GM19452 (cell line): Measurements from ENCODE around the gene PTPRJ.
"Not testable (repeated sequence)": the region's sequence is repeated elsewhere in the genome, so short reads cannot be mapped to it uniquely, and the experiment has no call there.

Source experiments
- ATAC-seq: cut with Tn5 transposase; IDR thresholded peaks from one replicate; pipeline ENCODE4 v1.9.1; 2021; ENCODE audit not compliant: unreplicated experiment

PTPRJ gene

DNA sequence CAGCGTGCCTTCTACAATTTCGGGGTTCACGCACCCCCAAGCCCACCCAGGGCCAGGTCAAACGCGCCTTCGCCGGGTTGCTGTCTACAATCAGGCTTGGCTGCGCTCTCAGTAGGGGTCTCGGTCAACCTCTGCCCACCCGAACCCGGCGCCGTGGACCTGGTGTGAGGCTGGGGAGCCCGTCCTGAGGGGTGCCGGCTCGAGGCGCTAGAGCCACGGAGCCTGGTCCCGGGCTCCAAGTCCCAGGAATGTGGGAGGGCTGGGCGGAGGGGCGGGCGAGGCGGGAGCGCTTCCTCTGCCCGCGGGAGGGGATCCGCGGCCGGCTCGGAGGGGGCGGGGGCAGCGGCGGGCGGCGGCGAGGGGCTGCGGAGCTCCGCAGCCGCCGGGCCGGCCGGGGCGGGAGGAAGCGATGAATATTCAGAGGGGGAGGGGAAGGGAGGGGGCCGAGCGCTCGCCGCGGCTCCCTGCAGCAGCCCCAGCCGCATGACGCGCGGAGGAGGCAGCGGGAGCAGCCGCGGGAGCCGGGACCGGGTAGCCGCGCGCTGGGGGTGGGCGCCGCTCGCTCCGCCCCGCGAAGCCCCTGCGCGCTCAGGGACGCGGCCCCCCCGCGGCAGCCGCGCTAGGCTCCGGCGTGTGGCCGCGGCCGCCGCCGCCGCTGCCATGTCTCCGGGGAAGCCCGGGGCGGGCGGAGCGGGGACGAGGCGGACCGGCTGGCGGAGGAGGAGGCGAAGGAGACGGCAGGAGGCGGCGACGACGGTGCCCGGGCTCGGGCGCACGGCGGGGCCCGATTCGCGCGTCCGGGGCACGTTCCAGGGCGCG, at the start of gene PTPRJ:
Gene PTPRJ (plus strand): TSS at position 472 of the 819 bp plus-strand sequence. CDS start 354 bp downstream, outside the sequence.
- peak; percentile 50 for ATAC-seq

DNA sequence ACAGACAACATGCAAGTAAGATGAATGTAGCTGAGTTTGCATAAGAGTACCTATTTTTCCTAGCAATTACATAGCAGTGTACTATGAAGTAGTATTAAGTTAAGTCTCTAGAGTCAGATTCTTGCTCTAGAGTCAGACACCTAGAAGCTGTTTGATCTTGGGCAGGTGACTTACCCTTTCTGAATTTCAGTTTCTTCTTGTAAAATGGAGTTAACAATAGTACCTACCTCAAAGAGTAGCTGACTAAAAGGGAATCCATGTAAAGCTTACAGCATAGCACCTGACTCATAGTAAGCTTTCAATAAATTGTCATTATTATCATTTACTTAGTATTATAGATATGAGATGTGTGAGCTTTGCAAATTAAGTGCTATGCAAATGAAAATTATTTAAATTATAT, 47.8 kb upstream of the PTPRJ start:
- no peak for ATAC-seq

DNA sequence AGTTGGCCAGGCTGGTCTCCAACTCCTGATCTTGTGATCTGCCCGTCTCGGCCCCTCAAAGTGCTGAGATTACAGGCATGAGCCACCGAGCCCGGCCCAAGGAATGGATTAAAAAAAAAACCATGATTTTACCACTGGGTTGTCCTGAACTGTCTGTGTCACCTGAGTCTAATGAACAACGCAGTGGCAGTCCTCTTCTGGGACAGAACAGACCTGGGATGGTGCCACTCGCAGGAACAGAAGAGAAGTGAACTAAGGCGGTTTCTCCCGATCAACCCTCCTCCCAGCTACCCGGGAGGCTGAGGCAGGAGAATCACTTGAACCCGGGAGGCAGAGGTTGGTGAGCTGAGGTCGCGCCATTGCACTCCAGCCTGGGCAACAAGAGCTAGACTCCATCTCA, 46.6 kb upstream of the PTPRJ start:
- ATAC-seq, result not testable (repeated sequence)

DNA sequence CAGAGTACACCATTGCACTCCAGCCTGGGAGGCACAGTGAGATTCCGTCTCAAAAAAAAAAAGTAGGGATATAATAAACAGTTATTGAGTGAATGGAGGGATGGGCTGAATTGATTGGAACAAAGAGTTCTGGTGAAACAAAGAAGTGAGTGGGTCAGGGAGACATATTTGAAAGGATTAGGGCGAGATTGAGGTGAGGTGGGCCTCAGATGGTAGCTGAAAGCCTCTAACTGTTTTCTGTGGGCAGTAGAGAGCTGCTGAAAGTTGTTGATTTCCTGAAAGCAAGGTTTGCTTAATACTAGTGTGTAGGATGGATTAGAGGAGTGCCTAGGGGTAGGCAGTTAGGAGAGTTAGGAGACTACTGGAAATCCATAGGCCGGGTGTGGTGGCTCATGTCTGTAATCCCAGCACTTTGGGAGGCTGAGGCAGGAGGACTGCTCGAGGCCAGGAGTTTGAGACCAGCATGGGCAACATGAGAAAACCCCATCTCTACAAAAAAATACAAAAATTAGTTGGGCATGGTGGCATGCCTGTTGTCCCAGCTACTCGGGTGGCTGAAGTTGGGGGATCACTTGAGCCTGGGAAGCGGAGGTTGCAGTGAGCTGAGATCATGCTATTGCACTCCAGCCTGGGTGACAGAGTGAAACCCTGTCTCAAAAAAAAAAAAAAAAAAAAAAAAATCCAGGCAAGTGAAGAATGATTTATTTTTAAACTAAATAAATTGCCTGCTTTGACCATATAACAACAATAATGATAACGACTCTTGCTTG, 41.4 kb upstream of the PTPRJ start:
- no peak for ATAC-seq

DNA sequence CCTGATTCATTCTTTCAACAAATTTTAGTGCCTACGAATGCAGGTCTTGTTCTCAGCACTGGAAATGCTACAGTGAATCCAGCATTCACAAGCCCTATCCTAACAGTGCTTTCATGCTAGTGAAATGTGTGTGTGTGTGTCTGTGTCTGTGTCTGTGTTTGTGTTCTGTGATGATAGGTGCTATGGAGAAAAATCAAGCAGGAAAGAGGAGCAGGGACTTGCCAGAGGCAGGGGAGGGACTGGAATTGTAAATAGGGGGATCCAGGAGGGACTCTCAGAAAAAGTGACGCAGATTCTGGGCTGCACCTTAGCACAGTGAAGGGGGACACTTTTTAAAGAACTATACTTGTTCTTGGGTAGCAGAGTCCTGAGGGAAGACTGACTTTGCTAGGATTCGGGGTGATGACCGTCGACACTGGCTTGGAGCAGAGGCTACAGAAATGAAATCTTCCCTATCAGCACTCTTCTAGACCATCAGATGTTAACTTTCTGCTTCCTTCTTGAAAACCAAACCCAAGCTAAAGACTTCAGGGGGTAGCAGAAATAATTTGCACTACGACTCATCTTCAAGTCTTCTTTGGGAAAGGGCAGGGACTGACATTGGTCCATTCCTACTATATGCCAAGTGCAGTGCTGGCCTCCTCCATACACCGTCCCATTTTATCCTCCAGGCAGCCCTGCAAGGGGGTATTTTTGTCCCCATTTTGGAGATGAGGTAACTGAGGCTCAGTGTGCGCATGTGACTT, 39.3 kb upstream of the PTPRJ start:
- no peak for ATAC-seq

DNA sequence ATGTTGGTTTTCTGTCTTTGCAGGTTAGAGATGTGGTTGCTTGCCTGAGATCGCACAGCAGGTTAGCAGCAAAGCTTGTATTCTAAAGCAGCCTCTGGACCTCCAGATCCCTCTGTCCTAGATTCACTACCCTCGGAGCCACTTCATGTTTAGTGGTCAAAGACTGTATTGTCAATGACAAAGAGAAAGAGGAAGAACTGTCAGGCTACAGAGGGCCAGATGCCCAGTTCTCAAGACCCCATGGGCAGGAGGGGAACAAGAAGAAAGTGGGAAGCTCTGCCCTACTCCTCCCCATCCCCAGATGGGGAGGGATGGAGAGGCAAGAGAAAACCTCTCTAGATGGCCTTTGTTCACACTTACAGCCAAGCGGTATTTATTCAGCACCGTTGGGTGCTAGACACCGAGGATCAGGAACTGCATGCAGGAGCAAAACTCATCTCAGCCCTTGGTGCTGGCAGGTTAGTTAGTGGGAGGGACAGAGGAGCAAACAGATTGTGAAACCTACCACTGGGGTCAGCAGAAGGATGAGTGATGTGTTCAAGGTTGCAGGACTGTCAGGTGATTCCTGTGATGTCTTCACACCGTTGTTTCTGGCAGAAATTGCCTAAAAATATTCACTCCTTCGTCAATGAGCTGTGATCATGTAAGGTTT, 38.3 kb upstream of the PTPRJ start:
- no peak for ATAC-seq

DNA sequence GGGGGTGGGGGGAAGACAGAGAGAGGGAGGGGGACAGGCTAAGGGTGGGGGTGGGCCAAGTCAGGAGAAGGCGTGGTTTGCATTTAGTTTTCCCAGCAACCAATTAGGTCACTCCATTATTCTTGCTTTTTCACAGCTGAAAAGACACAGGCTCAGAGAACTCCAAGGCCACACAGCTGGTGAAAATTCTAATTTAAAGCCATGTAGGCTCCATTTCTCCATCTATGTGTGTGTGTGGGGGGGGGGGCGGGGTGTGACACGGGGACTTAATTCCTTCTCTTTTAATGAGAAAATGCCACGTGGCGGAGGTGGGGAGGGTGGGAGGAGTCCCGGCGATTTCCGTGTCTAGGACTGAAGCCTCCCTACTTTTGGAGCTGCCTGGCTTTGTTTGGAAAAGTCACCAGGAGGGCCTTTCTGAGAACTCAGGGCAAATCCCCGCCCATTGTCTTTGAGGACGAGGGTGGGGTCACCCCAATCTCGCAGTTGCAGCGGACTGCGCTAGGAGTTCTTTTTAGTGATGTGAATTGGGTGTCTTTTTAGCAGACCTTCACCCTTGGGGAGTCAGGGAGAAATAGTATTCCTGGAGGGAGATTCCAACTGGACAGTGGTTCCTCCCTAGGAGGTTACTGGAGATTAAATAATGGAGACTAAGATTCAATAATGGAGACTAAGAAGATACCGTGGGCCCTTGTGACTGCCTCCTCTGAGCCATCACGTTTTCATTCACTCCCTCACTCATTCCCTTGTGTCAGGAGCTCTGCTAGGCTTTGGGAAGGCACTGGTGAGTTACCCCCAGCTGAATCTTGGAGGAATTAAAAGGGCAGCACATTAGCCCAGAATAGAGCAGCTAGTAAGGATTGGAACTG, 36.4 kb upstream of the PTPRJ start:
- ATAC-seq, result no peak

DNA sequence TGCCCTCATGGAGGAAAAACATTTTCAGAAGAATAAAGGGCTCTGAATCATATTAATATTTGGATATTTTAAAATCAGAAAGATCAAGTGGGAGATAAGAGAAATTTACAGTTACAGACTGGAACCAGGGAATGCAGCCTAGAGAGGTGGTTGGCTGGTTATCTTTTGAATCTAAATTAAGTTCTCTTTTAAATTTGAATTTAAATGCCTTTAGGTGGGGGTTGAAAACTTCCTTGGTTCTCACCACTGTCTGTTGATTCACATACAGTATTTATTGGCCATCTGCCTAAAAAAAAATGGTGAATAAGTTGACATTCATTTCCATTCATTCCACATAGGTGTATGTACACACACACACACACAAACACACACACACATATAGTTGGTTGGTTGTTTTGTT, 35.7 kb upstream of the PTPRJ start:
- ATAC-seq, result no peak

DNA sequence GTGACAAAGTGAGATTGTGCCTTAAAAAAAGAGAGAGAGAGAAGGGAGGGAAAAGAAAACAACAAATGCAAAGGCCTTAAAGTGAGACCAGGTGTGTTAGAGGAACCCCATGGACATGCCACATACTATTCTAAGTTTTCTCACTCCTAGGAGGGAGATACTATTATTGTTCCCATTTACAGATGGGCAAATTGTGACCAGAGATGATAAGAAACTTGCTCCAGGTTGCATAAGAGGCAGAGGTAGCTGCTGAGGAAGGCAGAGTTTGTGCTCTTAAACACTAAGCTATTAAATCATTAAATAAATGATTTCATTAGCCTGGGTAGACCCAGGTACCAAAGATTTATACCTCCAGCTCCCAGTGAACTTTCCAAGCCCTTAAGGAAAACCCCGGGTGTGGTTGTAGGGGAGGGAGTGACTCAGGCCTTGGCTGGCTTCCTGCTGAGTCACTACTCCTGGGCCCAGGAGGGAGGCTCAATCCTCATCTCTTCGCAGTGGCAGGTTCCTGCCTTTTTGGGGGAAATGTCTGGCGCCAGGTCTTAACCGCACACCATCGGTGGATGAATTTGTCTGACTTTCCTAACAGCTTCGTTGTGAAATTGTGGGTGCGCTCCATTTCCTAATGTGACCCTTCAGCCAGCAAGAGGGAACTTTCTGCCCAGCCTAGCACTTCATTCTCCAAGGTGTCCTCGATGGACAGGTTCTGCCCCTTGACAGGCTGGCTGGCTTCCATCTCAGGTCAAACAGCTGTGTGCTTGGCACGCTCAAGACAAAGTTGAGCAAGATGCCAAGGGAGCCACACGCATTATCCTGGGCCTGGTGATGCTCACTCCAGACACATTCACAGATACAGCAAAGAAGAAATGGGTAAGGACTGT, 33.4 kb upstream of the PTPRJ start:
- no peak for ATAC-seq

DNA sequence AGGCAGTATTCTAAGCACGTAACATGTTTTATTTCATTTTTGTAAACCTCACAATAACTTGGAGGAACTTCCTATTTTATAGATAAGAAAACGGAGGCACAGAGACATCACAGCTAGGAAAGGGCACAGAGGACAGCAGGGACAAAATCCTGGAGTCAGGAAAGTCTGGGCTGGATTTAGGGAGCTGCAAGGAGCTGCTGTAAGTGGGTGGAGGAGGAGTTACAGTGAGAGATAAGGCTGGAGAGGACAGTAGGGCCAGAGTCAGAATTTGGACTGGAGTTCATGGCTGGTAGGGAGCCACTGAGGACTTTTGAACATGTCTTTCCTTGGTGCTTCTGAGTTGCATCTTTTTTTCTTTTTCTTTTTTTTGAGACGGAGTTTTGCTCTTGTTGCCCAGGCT, 32.2 kb upstream of the PTPRJ start:
- ATAC-seq, result no peak

DNA sequence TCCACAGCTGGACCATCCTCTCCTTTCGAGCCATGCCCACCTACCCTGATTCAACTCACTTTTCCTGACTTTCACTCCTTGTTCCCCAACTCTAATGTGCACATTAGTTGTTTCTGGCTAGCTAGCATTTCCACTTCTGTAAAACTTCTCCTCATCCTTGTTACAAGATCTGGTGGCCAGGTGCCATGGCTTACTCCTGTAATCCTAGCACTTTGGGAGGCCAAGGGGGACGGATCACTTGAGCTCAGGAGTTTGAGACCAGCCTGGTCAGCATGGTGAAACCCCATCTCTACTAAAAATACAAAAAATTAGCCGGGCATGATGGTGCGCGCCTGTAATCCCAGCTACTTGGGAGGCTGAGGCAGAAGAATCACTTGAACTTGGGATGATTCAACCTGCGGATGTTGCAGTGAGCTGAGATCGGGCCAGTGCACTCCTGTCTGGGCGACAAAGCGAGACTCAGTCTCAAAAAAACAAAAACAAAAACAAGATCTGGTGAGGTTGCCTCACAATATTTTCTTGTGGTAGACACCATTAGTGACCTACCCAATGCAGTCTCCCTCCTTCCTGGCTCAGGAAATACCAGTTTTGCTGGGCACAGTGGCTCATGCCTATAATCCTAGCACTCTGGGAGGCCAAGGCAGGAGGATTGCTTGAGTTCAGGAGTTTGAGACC, 31.2 kb upstream of the PTPRJ start:
- ATAC-seq, result not testable (repeated sequence)

DNA sequence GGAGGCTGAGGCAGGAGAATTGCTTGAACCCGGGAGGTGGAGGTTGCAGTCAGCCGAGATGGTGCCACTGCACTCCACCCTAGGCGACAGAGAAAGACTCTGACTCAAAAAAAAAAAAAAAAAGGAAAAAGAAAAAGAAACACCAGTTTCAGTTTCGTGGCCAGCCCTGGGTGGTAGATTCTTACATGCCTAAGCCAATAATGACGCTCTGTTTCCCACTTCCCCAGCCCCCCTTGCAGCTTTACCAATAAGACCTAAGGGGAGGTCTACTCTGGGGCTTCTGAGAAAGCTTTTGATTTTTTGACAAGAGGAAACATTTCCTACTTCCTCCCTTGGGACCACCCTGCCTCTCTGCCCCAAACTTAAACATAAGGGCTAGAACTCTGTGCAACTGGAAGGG, 30.0 kb upstream of the PTPRJ start:
- peak; percentile 61 for ATAC-seq

DNA sequence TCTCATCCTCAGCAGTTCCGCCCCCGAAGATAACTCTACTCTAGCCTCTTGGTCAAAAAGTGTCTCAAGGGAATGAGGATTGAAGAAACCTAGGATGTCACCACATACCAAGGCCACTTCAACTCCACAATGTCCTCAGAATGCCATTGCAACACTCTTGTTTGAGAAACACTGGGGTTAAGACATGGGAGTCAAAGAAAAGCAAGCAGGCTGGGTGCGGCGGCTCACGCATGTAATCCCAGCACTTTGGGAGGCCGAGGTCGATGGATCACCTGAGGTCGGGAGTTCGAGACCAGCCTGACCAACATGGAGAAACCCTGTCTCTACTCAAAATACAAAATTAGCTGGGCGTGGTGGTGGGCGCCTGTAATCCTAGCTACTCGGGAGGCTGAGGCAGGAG, 28.9 kb upstream of the PTPRJ start:
- ATAC-seq, result not testable (repeated sequence)

DNA sequence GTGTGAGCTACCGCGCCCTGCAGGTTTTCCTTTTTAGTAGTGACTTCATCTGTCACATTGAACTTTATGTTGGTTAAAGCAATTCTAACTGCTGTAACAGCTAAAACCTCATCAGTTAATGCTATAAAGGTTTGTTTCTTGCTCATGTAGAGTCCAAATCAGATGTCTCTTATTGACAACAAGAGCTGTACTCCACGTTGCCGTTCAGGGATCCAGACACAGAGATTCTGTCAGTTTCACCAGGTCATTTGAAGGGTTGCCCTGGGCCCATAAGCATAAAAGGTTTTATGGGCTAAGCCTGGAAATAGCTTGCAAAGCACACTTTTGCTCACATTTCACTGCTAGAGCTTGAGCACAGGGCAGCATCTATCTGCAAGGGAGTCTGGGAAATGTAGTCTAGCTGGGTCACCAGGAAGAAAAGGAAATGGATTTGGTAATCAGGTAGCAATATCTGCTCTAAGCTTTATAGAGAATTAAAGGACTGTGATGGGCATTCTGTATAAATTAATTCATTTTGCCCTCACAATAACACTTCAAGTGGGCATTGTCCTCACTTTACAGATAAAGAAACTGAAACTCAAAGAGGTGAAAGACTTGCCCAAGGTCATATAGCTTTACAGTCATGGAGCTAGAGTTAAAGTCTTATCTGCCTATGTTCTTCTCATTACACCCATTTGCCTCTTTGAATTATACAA, 25.2 kb upstream of the PTPRJ start:
- ATAC-seq, result no peak

DNA sequence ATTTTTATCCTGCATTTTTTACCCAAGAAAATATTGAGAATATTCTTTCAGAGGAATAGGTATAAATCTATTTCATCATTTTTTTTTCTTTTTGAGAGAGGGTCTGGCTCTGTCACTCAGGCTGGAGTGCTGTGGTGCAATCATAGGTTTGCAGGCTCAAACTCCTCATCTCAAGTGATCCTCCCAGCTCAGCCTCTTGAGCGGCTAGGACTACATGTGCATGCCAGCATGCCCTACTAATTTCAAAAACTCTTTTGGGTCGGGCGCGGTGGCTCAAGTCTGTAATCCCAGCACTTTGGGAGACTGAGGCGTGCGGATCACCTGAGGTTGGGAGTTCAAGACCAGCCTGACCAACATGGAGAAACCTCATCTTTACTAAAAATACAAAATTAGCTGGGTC, 20.3 kb upstream of the PTPRJ start:
- no peak for ATAC-seq

DNA sequence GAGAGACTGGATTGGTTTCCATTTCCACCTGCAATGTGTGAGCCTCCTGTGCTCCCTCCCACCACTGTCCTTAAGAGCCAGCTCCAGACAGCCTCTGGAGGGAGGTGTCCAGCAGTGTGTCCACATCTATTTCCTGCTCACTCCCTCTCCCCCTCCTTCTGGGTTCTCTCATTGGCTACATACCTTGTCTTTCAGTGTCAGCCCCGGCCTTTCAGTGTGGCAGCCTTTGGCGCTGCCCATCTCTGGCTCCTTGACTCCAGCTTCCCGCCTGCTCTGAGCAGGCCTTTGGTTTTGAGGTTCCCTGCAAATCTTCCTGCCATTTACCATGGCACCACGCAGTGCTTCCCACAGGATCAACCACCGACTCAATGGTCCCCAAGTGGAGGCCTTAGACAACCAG, 19.0 kb upstream of the PTPRJ start:
- no peak for ATAC-seq

DNA sequence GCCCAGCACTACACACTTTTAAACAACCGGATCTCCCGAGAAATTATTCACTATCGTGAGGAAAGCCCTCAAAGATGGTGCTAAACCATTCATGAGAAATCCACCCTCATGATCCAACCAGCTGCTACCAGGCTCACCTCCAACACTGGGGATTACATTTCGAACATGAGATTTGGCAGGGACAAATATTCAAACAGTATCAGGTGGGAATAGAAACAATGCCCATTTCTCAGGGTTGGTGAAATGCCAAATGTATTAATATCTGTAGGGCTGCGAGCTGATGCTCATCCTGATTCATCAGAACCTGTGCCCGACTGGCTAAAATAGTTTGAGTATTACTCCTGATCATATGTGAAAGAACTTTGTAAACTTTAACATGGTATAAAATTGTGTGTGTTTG, 15.8 kb upstream of the PTPRJ start:
- ATAC-seq, result no peak
